Choroid plexus epithelial cell (primary cell): ENCODE data around the gene IRS1.
"Not testable (repeated sequence)": the region's sequence is repeated elsewhere in the genome, so short reads cannot be mapped to it uniquely, and the experiment has no call there.

ENCODE experiments used
- DNase-seq: peaks from one replicate; pipeline ENCODE4 v3.0.0-alpha.2; 2010; ENCODE audit warnings: low read depth
- H3K4me3 ChIP-seq: 2 replicates; pipeline ENCODE4 v1.5.1; 2011; ENCODE audit warnings: low read depth, mild to moderate bottlenecking, control low read depth, low read length, moderate library complexity
- CTCF ChIP-seq: conservative IDR thresholded peaks from 2 replicates; pipeline ENCODE4 v1.5.1; 2011; ENCODE audit warnings: low read depth, mild to moderate bottlenecking, control low read depth, inconsistent platforms, low read length, moderate library complexity

IRS1 gene

GRCh38 chr2:226799211-226799975 is at the start of gene IRS1:
Gene IRS1 (minus strand): TSS chr2:226799820. CDS start chr2:226798738, 1,082 bp downstream.
- peak within 1 kb of the TSS; percentile 71 for H3K4me3 ChIP-seq
- TF ChIP-seq CTCF: peak; percentile 31
- DNase-seq: peak; percentile 91

- H3K4me3 ChIP-seq: no peak overlapping the region
Measured at GRCh38 chr2:226849349-226849748, 49.7 kb upstream of the IRS1 start.

GRCh38 chr2:226847511-226847910 is 47.9 kb upstream of the IRS1 start:
- H3K4me3 ChIP-seq: no peak overlapping the region
- no peak for TF ChIP-seq CTCF
- DNase-seq: no peak

More at GRCh38 chr2:226849349-226849748, 49.7 kb upstream of the IRS1 start:
- no peak for TF ChIP-seq CTCF
- DNase-seq: no peak

- TF ChIP-seq CTCF: no peak
- DNase-seq: no peak
- no peak overlapping the region for H3K4me3 ChIP-seq
Measured at GRCh38 chr2:226847090-226847489, 47.5 kb upstream of the IRS1 start.

GRCh38 chr2:226845386-226846116 is 45.9 kb upstream of the IRS1 start:
- DNase-seq: no peak
- no peak overlapping the region for H3K4me3 ChIP-seq
- TF ChIP-seq CTCF: no peak

- not testable (repeated sequence) for DNase-seq, H3K4me3 ChIP-seq
Measured at GRCh38 chr2:226843001-226843400, 43.4 kb upstream of the IRS1 start.

- H3K4me3 ChIP-seq: no peak overlapping the region
- no peak for TF ChIP-seq CTCF
- no peak for DNase-seq
Measured at GRCh38 chr2:226839951-226840350, 40.3 kb upstream of the IRS1 start.
